ENCODE results near the gene TRUB2. TPM values are rescaled to one million over a fixed set of nuclear protein-coding genes. Genes with fewer than 3 reads are reported as not detected.
"Not testable (repeated sequence)": the region's sequence is repeated elsewhere in the genome, so short reads cannot be mapped to it uniquely, and the experiment has no call there.

TRUB2 gene
- total RNA-seq, 1 experiment from 2014 or later: 28.8 TPM

- DNase-seq (ENCODE audit: low spot score): no peak
Measured at GRCh38 chr9:128298535-128299482, 23.4 kb downstream of the TRUB2 start.

- no peak for DNase-seq (ENCODE audit: low spot score)
Measured at GRCh38 chr9:128297221-128297773, 24.9 kb downstream of the TRUB2 start.

- no peak for DNase-seq (ENCODE audit: low spot score)
Measured at GRCh38 chr9:128296340-128297220, 25.7 kb downstream of the TRUB2 start.

- DNase-seq (ENCODE audit: low spot score): no peak
Measured at GRCh38 chr9:128294142-128294541, 28.1 kb downstream of the TRUB2 start.

GRCh38 chr9:128293091-128293490, 29.2 kb downstream of the TRUB2 start:
- no peak for DNase-seq (ENCODE audit: low spot score)

- DNase-seq (ENCODE audit: low spot score): no peak
Measured at GRCh38 chr9:128292009-128292408, 30.2 kb downstream of the TRUB2 start.

GRCh38 chr9:128288273-128289004, 33.8 kb downstream of the TRUB2 start:
- no peak for DNase-seq (ENCODE audit: low spot score)

- no peak for DNase-seq (ENCODE audit: low spot score)
Measured at GRCh38 chr9:128286440-128286839, 35.8 kb downstream of the TRUB2 start.

- DNase-seq (ENCODE audit: low spot score): no peak
Measured at GRCh38 chr9:128285033-128285784, 37.0 kb downstream of the TRUB2 start.

- DNase-seq (ENCODE audit: low spot score): no peak
Measured at GRCh38 chr9:128282500-128282899, 39.7 kb downstream of the TRUB2 start.

- no peak for DNase-seq (ENCODE audit: low spot score)
Measured at GRCh38 chr9:128280084-128280622, 42.1 kb downstream of the TRUB2 start.

GRCh38 chr9:128279088-128280073, 42.9 kb downstream of the TRUB2 start:
- DNase-seq (ENCODE audit: low spot score): not testable (repeated sequence)

- DNase-seq (ENCODE audit: low spot score): peak; percentile 65
Measured at GRCh38 chr9:128276574-128277270, 45.5 kb downstream of the TRUB2 start.

GRCh38 chr9:128276008-128276573, 46.2 kb downstream of the TRUB2 start, which contains the start of gene SWI5:
TSS of gene SWI5 (plus strand) at chr9:128276276.
- DNase-seq (ENCODE audit: low spot score): peak; percentile 100

GRCh38 chr9:128275198-128276007, 46.8 kb downstream of the TRUB2 start, which contains the start of gene GOLGA2:
TSS of gene GOLGA2 (minus strand) at chr9:128276007. CDS start at chr9:128275976, 31 bp downstream.
- DNase-seq (ENCODE audit: low spot score): peak; percentile 57

- no peak for DNase-seq (ENCODE audit: low spot score)
Measured at GRCh38 chr9:128274245-128274644, 48.0 kb downstream of the TRUB2 start.

GRCh38 chr9:128271512-128271911, 50.7 kb downstream of the TRUB2 start:
- no peak for DNase-seq (ENCODE audit: low spot score)
